Superior temporal gyrus (tissue), 1 donor: ENCODE data around the gene APOBEC3F.
"Not testable (repeated sequence)": the region's sequence is repeated elsewhere in the genome, so short reads cannot be mapped to it uniquely, and the experiment has no call there.

ENCODE experiments used
- DNase-seq: peaks from one replicate; pipeline ENCODE4 v3.0.0-alpha.2; 2016; ENCODE audit errors: extremely low spot score

The APOBEC3F gene

GRCh38 chr22:39040538-39041296 lies at the start of gene APOBEC3F:
Gene APOBEC3F, plus strand, starts transcription at chr22:39040864. Its CDS starts 97 bp downstream, at chr22:39040961.
- not testable (repeated sequence) for DNase-seq

GRCh38 chr22:38992871-38993371 lies 47.7 kb upstream of the APOBEC3F start:
- not testable (repeated sequence) for DNase-seq

GRCh38 chr22:38996105-38996504 lies 44.6 kb upstream of the APOBEC3F start:
- DNase-seq: no peak

- no peak for DNase-seq
Measured at GRCh38 chr22:38997518-38997917, 43.1 kb upstream of the APOBEC3F start.

- DNase-seq: peak; percentile 74
Measured at GRCh38 chr22:39003165-39003638, 37.5 kb upstream of the APOBEC3F start.

- DNase-seq: no peak
Measured at GRCh38 chr22:39007177-39007576, 33.5 kb upstream of the APOBEC3F start.

GRCh38 chr22:39008271-39008850 lies 32.3 kb upstream of the APOBEC3F start:
- DNase-seq: not testable (repeated sequence)

- no peak for DNase-seq
Measured at GRCh38 chr22:39010946-39011345, 29.7 kb upstream of the APOBEC3F start.

- no peak for DNase-seq
Measured at GRCh38 chr22:39012533-39013511, 27.8 kb upstream of the APOBEC3F start.

GRCh38 chr22:39013561-39013941 lies 27.1 kb upstream of the APOBEC3F start:
- not testable (repeated sequence) for DNase-seq

- no peak for DNase-seq
Measured at GRCh38 chr22:39013942-39014722, 26.5 kb upstream of the APOBEC3F start, which contains the start of gene APOBEC3C. Gene APOBEC3C, plus strand, starts transcription at chr22:39014257. Its CDS starts 106 bp downstream, at chr22:39014363.

GRCh38 chr22:39014723-39015121 lies 25.9 kb upstream of the APOBEC3F start:
- not testable (repeated sequence) for DNase-seq

GRCh38 chr22:39016592-39016991 lies 24.1 kb upstream of the APOBEC3F start:
- DNase-seq: no peak

GRCh38 chr22:39017596-39018365 lies 22.9 kb upstream of the APOBEC3F start:
- no peak for DNase-seq

- DNase-seq: not testable (repeated sequence)
Measured at GRCh38 chr22:39020021-39020651, 20.5 kb upstream of the APOBEC3F start.

GRCh38 chr22:39021552-39022250 lies 19.0 kb upstream of the APOBEC3F start:
- no peak for DNase-seq

- no peak for DNase-seq
Measured at GRCh38 chr22:39024519-39025308, 15.9 kb upstream of the APOBEC3F start.

GRCh38 chr22:39026509-39027150 lies 14.0 kb upstream of the APOBEC3F start:
- DNase-seq: no peak
